Tibial nerve (tissue), 4 donors: ENCODE data around the gene SAMD8. TPM values are rescaled to one million over a fixed set of nuclear protein-coding genes. Genes with fewer than 3 reads are reported as not detected.
A peak's percentile ranks its signal among the peaks of the same experiment; 100 is the strongest.
"Not testable (repeated sequence)": the region's sequence is repeated elsewhere in the genome, so short reads cannot be mapped to it uniquely, and the experiment has no call there.

Experiments
- DNase-seq, 2 donors: peaks; one replicate each; pipeline ENCODE4 v3.0.0-alpha.2; 2019; ENCODE audit warnings: low spot score in 2 of 2
- H3K27ac ChIP-seq, 4 donors: fragments of 200-600 bp; sonication (generic) in 3 of 4; one replicate each; pipeline ENCODE4 v1.5.1; 2017 to 2019; ENCODE audit warnings: mild to moderate bottlenecking in 1 of 4
- H3K27me3 ChIP-seq, 2 donors: fragments of 200-600 bp; sonication (generic) in 1 of 2; one replicate each; pipeline versions ENCODE4 v1.5.1 to v1.6.0; 2017 to 2019
- H3K36me3 ChIP-seq, 3 donors: fragments of 200-600 bp; sonication (generic); one replicate each; pipeline ENCODE4 v1.5.1; 2018 to 2019
- H3K4me1 ChIP-seq, 4 donors: fragments of 200-600 bp; sonication (generic) in 3 of 4; one replicate each; pipeline ENCODE4 v1.5.1; 2017 to 2019
- H3K4me3 ChIP-seq, 4 donors: fragments of 200-600 bp; sonication (generic) in 3 of 4; one replicate each; pipeline ENCODE4 v1.5.1; 2017 to 2019; ENCODE audit warnings: mild to moderate bottlenecking in 1 of 4, moderate library complexity in 1 of 4
- H3K9me3 ChIP-seq, 4 donors: fragments of 200-600 bp; sonication (generic) in 3 of 4; one replicate each; pipeline ENCODE4 v1.5.1; 2017 to 2019
- CTCF ChIP-seq, 5 experiments: fragments of 200-600 bp in 3 of 5; fragments of 450-650 bp in 2 of 5; sonication (generic) in 3 of 5; IDR thresholded peaks; one replicate each; pipeline ENCODE4 v1.5.1; 2016 to 2019; ENCODE audit warnings: antibody characterized with exemption in 5 of 5, mild to moderate bottlenecking in 3 of 5, moderate library complexity in 2 of 5
- EP300 ChIP-seq, 2 donors: sonication (generic); formaldehyde crosslinking; IDR thresholded peaks; one replicate each; pipeline ENCODE4 v1.6.1; 2017; ENCODE audit warnings: antibody characterized with exemption in 2 of 2, mild to moderate bottlenecking in 1 of 2
- POLR2A ChIP-seq, 2 donors: fragments of 450-650 bp; IDR thresholded peaks; one replicate each; pipeline ENCODE4 v1.6.1; 2017; ENCODE audit warnings: antibody characterized with exemption in 2 of 2, mild to moderate bottlenecking in 2 of 2, moderate library complexity in 2 of 2
- WGBS, 2 donors: methylation state at CpG; one replicate each; pipeline ENCODE4 v1.1.5; 2018; 5-methylcytosine and 5-hydroxymethylcytosine counted together
- total RNA-seq, 4 donors: library from RNA; depleted of rRNA; stranded (reverse); fragments of >200 nt; gene quantifications; one replicate each; pipeline ENCODE4 v1.1.0, GENCODE V29; 2016

The SAMD8 gene
- total RNA-seq, 4 donors from 2014 or later: 46.5 to 62.0 (median 56.7) TPM

GRCh38 chr10:75111907-75112679 lies 637 bp downstream of the SAMD8 start:
- peak overlapping the region; percentile 77 to 96 (median 89) for H3K4me3 ChIP-seq

GRCh38 chr10:75115137-75115536 lies 3.7 kb downstream of the SAMD8 start:
- 50 to 51% methylated on average over 2 of the region's 2 CpGs for WGBS, 2 donors
- H3K9me3 ChIP-seq: no peaks in the 10 kb centered on the region
- peaks cover 0 to 66% (median 24%) of the 10 kb centered on the region in 4 donors for H3K4me1 ChIP-seq
- DNase-seq: no peak
- no peak overlapping the region for H3K4me3 ChIP-seq
- no peaks in the 10 kb centered on the region for H3K36me3 ChIP-seq
- no peaks in the 10 kb centered on the region for H3K27me3 ChIP-seq
- TF ChIP-seq EP300 (IDR thresholded peaks at IDR 0.05): peak in 1 of 2 donors; percentile 66
- no peak for TF ChIP-seq CTCF (IDR thresholded peaks at IDR 0.05)
- no peak for TF ChIP-seq POLR2A (IDR thresholded peaks at IDR 0.05)
- H3K27ac ChIP-seq: peak overlapping the region in 2 of 4 donors; percentile 32 to 71

More at GRCh38 chr10:75111907-75112679, 637 bp downstream of the SAMD8 start:
- Histone ChIP-seq H3K27ac (peak overlapping the region; percentile 89 to 99 (median 98)), H3K9me3 (no peaks in the 10 kb centered on the region), H3K4me1 (peaks cover 0 to 50% (median 21%) of the 10 kb centered on the region in 4 donors), H3K36me3 (no peaks in the 10 kb centered on the region), H3K27me3 (no peaks in the 10 kb centered on the region)
- peak in 1 of 2 donors; percentile 36 for DNase-seq
- 1 to 2% methylated on average over 23 of the region's 23 CpGs for WGBS, 2 donors
- TF ChIP-seq CTCF (IDR thresholded peaks at IDR 0.05) (no peak), POLR2A (IDR thresholded peaks at IDR 0.05) (no peak), EP300 (IDR thresholded peaks at IDR 0.05) (no peak)

GRCh38 chr10:75116941-75117775 lies 5.7 kb downstream of the SAMD8 start:
- not testable (repeated sequence) for DNase-seq, H3K36me3 ChIP-seq, H3K9me3 ChIP-seq, H3K4me3 ChIP-seq, H3K27me3 ChIP-seq
- Histone ChIP-seq H3K27ac (peak overlapping the region in 2 of 4 donors; percentile 8 to 32), H3K4me1 (peaks cover 0 to 73% (median 31%) of the 10 kb centered on the region in 4 donors)
- WGBS, 2 donors: 92 to 94% methylated on average over 15 of the region's 15 CpGs

GRCh38 chr10:75117995-75118394 lies 6.5 kb downstream of the SAMD8 start:
- Histone ChIP-seq H3K27me3 (no peaks in the 10 kb centered on the region), H3K4me1 (peaks cover 0 to 67% (median 26%) of the 10 kb centered on the region in 4 donors), H3K9me3 (no peaks in the 10 kb centered on the region), H3K36me3 (no peaks in the 10 kb centered on the region), H3K4me3 (no peak overlapping the region), H3K27ac (peak overlapping the region in 2 of 4 donors; percentile 18 to 32)
- 59 to 63% methylated on average over 3 of the region's 3 CpGs for WGBS, 2 donors
- no peak for DNase-seq
- TF ChIP-seq EP300 (IDR thresholded peaks at IDR 0.05): no peak
- TF ChIP-seq POLR2A (IDR thresholded peaks at IDR 0.05): no peak
- no peak for TF ChIP-seq CTCF (IDR thresholded peaks at IDR 0.05)

- not testable (repeated sequence) for H3K4me3 ChIP-seq, H3K9me3 ChIP-seq, DNase-seq, H3K27me3 ChIP-seq, H3K36me3 ChIP-seq, H3K27ac ChIP-seq
- peaks cover 0 to 54% (median 15%) of the 10 kb centered on the region in 4 donors for H3K4me1 ChIP-seq
- WGBS, 2 donors: 93 to 94% methylated on average over 15 of the region's 15 CpGs
These were observed 8.1 kb downstream of the SAMD8 start for GRCh38 chr10:75119444-75120066.
